H7 (cell line): ENCODE results near the gene AHDC1. TPM values are rescaled to one million over a fixed set of nuclear protein-coding genes. Genes with fewer than 3 reads are reported as not detected.
"Not testable (repeated sequence)": the region's sequence is repeated elsewhere in the genome, so short reads cannot be mapped to it uniquely, and the experiment has no call there.

Experiments used
- DNase-seq: peaks from one replicate; pipeline ENCODE4 v3.0.0; 2012
- H3K27me3 ChIP-seq: 2 replicates; pipeline ENCODE4 v1.6.0; 2011; ENCODE audit warnings: mild to moderate bottlenecking, low read length; ENCODE audit not compliant: control insufficient read depth, insufficient read depth
- H3K36me3 ChIP-seq: replicated peaks from 2 replicates; pipeline ENCODE4 v1.5.1; 2011; ENCODE audit warnings: low read length; ENCODE audit not compliant: control insufficient read depth, insufficient read depth
- H3K4me3 ChIP-seq: 2 replicates; pipeline ENCODE4 v1.5.1; 2011; ENCODE audit warnings: low read depth, mild to moderate bottlenecking, control low read depth, low read length, moderate library complexity; ENCODE audit not compliant: insufficient read depth
- total RNA-seq: library from RNA; depleted of rRNA; stranded (reverse); fragments of >200 nt; shearing (Covaris generic); gene quantifications from 2 replicates; pipeline ENCODE4 v1.2.3, GENCODE V29; 2014

The AHDC1 gene
- total RNA-seq, 1 experiment from 2014 or later: 11.2 TPM

DNA sequence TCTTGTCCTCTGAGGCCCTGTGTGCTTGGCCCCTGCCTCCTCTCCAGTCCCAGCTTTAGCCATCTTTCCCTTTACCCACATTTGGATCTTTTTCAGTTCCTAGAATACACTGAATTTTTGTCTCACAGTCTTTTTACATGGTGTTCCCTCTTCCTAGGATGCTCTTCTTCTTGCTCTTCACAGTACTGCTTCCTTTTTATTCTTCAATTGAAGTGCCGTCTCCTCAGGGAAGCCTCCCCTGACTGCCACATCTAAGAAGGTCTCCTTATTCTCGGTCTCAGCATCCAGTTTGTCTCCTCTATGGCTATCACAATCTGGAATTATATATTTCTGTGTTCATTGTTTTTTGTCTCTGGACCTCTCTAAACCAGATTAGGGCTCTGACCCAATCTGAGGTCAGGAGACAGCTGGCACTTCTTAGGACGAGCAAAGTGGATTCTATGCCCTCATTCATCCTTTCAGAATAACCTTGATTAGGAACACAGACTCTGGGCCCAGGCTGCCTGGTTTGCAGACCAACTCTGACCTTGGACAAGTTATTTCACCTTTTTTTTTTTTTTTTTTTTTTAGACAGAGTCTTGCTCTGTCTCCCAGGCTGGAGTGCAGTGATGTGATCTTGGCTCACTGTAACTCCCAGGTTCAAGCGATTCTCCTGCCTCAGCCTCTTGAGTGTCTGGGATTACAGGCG, 34.2 kb upstream of the AHDC1 start:
- Histone ChIP-seq H3K27me3 (peaks cover 25% of the 10 kb centered on the region), H3K4me3 (no peak overlapping the region), H3K36me3 (no peaks in the 10 kb centered on the region)
- DNase-seq: no peak

DNA sequence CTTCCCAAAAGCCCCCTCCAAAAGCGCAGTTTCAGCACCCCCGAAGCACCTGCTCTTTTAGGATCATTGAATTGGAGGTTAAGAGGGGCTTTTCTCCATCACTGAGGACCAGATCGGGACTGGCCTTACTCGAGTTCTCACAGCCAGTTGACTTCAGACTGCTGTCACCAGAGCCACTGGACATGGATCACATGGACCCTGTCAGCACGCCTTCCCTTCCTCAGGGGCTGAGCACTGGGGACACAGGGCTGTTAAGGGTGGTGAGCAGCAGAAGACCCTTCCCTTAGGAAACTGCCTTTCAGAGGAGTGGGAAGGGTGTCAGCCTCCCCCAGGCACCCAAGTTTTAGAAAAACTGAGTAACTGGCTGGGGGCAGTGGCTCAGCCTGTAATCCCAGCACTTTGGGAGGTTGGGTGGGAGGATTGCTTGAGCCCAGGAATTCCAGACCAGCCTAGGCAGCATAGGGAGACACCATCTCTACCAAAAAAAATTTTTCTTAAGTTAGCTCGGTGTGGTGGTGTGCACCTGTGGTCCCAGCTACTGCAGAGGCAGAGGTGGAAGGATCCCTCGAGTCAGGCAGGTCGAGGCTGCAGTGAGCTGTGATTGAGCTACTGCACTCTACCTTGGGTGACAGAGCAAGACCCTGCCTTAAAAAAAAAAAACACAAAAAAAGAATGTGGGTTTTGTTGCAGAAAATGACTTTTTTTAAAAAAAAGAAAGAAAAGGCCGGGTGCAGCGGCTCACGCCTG, 31.6 kb upstream of the AHDC1 start:
- DNase-seq: no peak
- Histone ChIP-seq H3K36me3 (no peaks in the 10 kb centered on the region), H3K4me3 (no peak overlapping the region), H3K27me3 (peaks cover 26% of the 10 kb centered on the region)

DNA sequence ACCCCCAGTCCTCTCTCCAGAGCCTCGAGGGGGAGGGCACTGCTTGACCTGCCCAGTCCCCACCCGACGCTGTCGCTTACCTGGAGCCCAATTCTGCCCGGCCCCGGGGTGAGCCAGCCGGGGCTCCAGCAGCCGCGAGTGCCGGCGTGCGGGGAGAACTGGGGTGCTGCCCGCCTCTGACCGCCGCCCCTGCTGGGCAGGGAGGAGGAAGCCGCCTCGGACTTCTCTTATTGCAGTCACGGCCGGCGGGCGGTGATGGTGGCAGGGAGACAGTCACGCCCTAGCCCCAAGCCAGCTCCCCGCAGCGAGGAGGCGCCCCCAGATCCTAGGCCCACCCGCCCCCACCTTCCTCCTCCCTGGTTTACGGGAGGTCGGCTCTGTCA, 31.0 kb upstream of the AHDC1 start, which contains the start of gene FGR:
Gene FGR (minus strand): TSS at position 201 of the 383 bp plus-strand sequence. CDS start 11,269 bp downstream, outside the sequence.
- Histone ChIP-seq H3K27me3 (peaks cover 26% of the 10 kb centered on the region), H3K36me3 (no peaks in the 10 kb centered on the region), H3K4me3 (peak within 1 kb of the TSS; percentile 64)
- DNase-seq: peak; percentile 76

DNA sequence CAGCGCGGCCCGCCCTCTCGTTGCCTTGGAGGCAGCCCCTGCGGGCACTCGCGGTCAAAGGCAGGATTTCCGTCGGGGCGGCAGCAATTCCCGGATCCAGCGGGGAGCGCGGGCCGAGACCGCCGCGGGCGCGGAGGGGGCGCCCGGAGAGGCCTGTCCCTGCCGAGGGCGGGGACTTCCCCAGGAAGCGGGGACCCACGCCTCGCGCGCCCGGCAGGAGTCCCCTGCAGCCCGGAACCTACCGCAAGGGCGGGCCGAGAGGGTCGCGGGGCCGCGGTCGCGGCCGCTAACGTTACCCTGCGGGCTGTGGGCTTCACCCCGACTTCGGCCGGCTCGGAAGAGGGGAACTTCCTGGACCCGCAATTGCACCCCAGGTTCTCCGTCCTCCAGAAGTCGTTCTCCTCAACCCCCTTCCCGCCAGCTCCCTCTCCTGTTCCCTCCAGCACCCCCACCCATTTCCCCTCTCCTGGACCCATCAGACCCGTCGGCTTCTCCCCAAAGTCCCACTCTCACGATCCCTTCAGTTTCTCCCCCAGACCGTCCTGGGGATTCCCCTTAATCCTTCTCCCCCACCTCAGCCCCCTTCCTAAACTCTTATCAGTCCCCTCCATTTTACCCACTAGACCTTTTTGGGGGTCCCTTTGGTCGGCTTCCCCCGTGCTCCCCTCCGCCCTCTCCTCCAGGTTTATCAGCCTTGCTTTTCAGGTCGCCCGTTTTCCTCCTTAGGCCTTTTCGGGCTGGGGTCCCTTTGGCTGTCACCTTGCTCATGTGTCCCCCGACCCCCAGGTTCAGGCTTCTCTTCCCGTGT, 30.4 kb upstream of the AHDC1 start:
- DNase-seq: peak; percentile 83
- Histone ChIP-seq H3K4me3 (peak overlapping the region; percentile 64), H3K36me3 (no peaks in the 10 kb centered on the region), H3K27me3 (peaks cover 26% of the 10 kb centered on the region)

DNA sequence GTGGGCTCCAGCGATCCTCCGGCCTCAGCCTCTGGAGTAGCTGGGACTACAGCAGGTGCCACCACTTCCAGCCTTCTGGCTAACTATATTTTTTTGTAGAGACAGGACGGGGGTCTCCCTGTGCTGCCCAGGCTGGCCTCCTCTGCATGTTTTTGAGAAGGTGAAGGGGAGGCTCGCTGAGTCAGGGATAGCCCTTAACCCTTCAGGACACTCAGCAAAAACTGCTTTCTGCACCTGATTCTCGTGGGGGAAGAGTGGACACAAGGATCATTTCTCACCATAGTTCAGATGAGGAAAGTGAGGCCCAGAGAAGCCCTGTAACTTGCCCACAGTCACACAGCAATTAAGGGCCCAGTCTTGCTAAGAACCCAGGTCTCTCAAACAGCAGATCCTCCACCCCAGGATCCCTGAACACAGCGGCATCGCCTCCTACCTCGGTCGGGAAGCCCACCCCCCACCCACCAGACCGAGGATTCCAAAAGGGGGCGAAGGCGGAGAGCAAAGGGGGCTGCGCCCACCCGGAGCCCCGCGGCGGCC, 29.8 kb upstream of the AHDC1 start:
- peaks cover 26% of the 10 kb centered on the region for H3K27me3 ChIP-seq
- DNase-seq: no peak
- peak overlapping the region; percentile 64 for H3K4me3 ChIP-seq
- H3K36me3 ChIP-seq: no peaks in the 10 kb centered on the region

DNA sequence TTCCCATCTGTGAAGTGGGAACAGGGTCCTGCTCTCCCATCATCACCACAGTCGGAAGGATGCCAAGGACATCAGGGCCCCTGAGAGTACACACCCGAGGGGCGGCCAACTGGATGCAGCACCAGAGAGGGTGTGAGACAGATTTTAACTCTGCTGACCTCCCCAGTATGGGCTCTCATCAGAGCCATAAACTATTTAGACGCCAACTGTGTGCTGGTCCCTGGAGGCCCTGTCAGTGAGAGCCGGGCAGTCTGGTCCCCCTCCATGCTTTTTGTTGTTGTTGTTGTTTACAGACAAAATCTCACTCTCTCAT, 29.3 kb upstream of the AHDC1 start:
- no peak for DNase-seq
- no peaks in the 10 kb centered on the region for H3K36me3 ChIP-seq
- peaks cover 26% of the 10 kb centered on the region for H3K27me3 ChIP-seq
- H3K4me3 ChIP-seq: no peak overlapping the region

DNA sequence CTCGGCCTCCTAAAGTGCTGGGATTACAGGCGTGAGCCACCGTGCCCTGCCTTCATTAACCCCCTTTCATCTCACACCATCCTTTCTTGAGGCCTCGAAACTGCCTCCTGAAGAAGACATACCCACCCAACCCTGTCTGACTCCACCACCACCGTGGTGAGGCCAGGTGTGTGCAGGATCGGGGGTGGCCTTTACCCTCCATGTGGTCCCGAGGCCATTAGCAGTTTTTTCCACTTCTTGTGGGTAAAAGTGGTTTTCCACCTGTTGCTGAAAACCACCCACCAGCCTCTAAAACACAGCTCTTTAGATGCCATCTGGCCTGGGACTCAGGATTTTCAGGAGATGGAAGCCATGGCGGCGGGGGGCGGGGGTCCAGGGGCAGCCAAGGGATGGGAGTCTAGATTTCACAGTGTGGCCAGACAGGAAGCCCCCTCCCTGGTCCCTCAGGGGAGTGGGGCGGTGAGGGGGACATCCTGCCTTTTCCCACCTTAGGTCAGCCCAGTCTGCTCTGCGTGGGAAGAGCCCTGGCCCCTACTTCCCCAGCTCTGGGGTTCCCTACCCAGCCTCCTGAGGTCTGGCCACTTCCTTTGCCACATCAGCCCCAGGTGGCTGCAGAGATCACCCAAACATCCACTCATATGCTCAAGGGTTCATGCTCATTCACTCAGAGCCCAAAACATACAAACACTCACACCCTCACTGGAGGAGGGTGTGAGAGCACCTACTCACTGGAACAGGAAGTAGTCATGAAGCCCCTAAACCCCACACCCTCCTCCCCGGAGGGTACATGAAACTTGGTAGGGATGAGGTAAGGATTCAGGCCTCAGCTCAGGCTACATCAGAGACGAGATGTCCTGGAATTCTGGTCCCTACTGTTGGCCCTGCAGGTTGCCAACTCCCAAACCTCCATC, 28.7 kb upstream of the AHDC1 start:
- DNase-seq: no peak
- Histone ChIP-seq H3K36me3 (no peaks in the 10 kb centered on the region), H3K4me3 (no peak overlapping the region), H3K27me3 (peaks cover 26% of the 10 kb centered on the region)

DNA sequence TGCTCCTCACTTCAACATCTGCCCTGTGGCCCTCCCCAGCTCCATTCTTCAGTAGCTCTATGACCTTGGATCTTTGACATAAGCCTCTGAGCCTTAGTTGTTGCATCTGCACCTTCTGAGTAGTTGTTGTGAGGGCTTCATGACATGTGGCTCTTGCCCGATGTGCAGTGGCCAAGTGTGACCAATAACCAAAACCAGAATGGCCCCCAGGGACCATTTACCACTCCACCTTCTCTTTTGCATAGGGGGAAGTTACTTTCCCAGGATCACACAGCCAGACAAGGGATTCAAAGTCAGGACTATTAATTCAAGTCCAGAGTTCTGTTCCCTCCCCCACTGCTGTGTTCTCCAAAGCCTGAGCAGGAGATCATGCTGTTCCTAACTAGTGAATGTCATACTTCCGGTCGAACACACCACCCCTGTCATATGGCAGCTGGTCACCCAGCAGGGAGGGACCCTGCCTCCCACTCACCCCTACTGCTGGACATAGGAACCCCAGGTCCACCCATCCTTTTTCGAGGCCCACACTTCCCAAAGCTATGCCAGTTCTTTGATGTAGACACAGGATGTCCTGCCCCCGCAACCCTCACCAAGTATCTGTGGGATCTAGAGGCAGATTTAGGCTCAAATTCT, 27.0 kb upstream of the AHDC1 start:
- DNase-seq: no peak
- no peak overlapping the region for H3K4me3 ChIP-seq
- no peaks in the 10 kb centered on the region for H3K36me3 ChIP-seq
- peaks cover 26% of the 10 kb centered on the region for H3K27me3 ChIP-seq

DNA sequence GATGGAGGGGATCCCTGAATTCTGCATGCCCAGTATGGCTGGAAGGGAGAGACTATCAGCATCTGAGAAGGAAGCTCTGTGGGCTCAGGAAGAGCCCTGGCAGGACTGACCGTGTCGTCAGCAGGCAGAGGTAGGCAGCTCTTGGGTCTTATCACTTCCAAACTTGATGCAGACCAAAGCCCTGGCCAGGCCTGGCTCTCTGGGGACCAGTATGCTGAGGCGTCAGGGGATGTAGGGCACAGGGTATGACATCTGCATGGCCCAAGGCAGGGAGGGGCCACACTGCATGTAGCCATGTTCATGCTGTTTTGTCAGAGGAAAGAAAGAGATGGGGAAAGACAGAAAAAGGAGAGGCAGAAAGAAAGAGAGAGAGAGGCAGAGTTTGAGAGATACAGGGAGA, 24.8 kb upstream of the AHDC1 start:
- Histone ChIP-seq H3K36me3 (no peaks in the 10 kb centered on the region), H3K27me3 (peaks cover 7% of the 10 kb centered on the region), H3K4me3 (no peak overlapping the region)
- no peak for DNase-seq

DNA sequence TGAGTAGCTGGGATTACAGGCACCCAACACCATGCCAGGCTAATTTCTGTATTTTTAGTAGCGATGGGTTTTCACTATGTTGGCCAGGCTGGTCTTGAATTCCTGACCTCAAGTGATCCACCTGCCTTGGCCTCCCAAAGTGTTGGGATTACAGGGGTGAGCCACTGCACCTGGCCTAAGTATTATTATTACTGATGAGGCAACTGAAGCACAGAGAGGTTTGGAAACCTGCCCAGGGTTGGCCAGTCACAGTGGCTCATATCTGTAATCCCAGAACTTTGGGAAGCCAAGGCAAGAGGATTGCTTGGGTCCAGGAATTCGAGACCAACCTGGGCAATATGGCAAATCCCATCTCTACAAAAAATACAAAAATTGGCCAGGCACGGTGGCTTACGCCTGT, 23.8 kb upstream of the AHDC1 start:
- H3K4me3 ChIP-seq, DNase-seq, H3K36me3 ChIP-seq, H3K27me3 ChIP-seq: not testable (repeated sequence)

DNA sequence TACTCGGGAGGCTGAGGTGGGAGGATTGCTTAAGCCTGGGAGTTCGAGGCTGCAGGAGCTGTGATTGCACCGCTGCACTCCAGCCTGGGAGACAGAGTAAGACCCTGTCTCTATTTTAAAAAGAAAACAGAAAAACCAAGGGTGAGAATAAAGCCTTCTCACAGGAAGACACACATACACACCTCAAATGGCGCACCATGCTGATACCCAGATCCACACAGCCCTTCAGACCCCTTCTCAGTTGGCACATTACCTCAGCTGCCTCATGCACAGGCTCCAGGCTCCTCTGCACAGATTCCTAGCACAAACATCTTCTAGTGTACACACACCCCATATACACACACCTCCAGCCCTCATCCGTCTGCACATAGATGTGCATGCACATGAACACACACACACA, 23.1 kb upstream of the AHDC1 start:
- no peaks in the 10 kb centered on the region for H3K36me3 ChIP-seq
- no peak for DNase-seq
- H3K27me3 ChIP-seq: no peaks in the 10 kb centered on the region
- H3K4me3 ChIP-seq: no peak overlapping the region

DNA sequence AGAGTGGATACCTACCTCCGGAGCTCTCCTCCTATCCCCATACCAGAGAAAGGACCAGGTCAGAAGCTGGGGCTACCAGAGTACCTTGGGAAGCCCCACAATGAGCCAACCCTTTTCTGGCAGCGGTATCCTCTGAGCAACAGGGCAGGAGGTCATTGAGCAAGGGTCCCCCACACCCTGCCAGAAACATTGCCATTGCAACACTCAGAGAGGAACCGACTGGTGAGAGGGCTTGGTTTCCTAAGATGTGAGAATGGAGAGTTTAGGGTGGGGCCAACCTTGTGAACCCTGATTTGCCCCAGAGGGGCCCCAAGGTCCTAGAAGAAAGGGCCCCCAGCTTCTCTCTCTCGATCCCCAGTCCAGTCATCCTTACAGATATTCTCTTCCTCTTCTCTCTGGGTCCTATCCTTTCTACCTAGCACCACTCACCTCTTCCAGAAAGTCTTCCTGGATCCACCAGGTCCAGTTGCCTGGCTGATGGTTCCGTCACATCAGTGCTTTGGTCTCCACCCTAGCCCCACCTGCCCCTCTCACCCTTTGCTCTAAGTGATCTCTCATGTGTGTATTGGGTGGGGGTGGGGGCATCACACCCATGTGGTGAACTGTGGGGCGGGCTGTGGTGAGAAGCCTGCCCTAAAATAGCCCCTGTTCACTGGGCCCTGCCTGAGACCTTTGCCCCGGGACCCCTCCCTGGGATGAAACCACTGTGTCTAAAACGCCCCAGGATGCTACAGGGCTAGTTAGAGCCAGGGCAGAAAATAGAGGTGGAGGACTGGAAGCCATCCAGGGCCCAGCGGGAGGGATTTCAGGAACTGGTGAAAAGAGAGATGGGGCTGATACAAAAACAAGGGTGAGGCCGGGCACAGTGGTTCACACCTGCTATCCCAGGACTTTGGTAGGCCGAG, 22.3 kb upstream of the AHDC1 start:
- Histone ChIP-seq H3K4me3 (no peak overlapping the region), H3K27me3 (no peaks in the 10 kb centered on the region), H3K36me3 (no peaks in the 10 kb centered on the region)
- DNase-seq: no peak
